ENCODE data around the gene PNPLA2.

DNA sequence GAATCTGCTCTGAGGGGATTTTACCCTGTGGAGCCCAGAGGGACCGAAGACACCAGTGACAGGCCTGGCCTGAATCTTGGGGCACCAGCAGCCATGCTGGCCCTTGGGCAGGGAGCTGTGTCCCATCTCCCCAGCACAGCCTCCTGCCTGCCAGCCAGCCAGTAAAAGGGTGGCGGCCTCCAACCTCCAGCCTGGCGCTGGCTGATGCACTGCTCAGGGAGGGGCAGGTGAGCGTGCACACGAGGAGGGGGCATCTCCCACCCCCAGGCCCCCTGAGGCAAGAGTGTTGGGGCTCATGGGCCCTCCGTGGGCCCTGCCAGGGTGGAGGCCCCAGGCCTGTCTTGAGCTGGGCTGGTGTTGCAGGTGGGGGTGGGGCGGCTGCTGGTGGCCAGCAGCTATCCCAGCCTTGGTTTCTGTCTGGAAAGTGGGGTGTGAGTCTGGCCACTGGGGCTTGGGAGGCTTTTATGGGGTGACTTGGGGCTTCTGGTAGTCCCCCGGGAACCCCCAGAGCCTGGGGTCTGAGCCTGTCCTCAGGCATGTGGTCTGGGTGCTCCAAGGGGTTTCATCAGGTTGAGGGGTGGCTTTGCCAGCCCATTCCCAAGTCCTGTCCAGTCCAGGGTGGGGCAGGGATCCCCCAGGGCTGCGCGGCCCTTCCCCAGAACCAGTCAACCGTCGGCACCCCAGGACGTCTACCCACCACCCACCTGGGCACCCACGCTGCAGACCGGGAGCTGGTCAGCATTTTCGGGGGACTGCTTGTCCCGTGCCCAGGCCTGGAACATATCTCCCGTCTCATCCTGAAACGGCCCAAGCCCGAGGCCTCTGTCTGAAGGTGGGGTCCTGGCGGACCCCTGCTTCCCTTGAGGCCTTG is 41.8 kb downstream of the PNPLA2 start:
- TF ChIP-seq, protein P1, sequence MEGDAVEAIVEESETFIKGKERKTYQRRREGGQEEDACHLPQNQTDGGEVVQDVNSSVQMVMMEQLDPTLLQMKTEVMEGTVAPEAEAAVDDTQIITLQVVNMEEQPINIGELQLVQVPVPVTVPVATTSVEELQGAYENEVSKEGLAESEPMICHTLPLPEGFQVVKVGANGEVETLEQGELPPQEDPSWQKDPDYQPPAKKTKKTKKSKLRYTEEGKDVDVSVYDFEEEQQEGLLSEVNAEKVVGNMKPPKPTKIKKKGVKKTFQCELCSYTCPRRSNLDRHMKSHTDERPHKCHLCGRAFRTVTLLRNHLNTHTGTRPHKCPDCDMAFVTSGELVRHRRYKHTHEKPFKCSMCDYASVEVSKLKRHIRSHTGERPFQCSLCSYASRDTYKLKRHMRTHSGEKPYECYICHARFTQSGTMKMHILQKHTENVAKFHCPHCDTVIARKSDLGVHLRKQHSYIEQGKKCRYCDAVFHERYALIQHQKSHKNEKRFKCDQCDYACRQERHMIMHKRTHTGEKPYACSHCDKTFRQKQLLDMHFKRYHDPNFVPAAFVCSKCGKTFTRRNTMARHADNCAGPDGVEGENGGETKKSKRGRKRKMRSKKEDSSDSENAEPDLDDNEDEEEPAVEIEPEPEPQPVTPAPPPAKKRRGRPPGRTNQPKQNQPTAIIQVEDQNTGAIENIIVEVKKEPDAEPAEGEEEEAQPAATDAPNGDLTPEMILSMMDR (conservative IDR thresholded peaks at IDR 0.05; ENCODE audit: low read depth, low read length) = no peak
- TF ChIP-seq EZH2 (IDR thresholded peaks at IDR 0.05; ENCODE audit: low read length, unreplicated experiment) = no peak

Data from PC-3 (cell line).